ENCODE measurements around the gene PAPLN. TPM values are rescaled to one million over a fixed set of nuclear protein-coding genes. Genes with fewer than 3 reads are reported as not detected.

The PAPLN gene
- polyA plus RNA-seq, 3 donors: 0.58 to 2.8 (median 0.73) TPM

- WGBS (ENCODE audit: insufficient coverage): 63% methylated on average over 2 of the region's 6 CpGs
- Histone ChIP-seq H3K9ac (ENCODE audit: insufficient read depth, low read length, poor library complexity, severe bottlenecking) (no peak overlapping the region), H4K20me1 (ENCODE audit: insufficient read depth, low read length) (peaks cover 5% of the 10 kb centered on the region), H3K4me2 (replicated peaks; ENCODE audit: extremely low read depth, low read length, poor library complexity, severe bottlenecking) (no peak overlapping the region), H3K9me3 (replicated peaks in 1 of 2; ENCODE audit: control insufficient read depth in 1 of 2, insufficient read depth in 1 of 2, low read length in 2 of 2) (peaks cover 0 to 8% of the 10 kb centered on the region in 2 donors), H3K79me2 (ENCODE audit: insufficient read depth, low read length) (no peaks in the 10 kb centered on the region), H3K27me3 (ENCODE audit: control insufficient read depth in 2 of 2, insufficient read depth in 2 of 2, low read length in 2 of 2) (peaks cover 49 to 76% of the 10 kb centered on the region in 2 donors), H3K36me3 (replicated peaks in 1 of 2; ENCODE audit: control insufficient read depth in 1 of 2, insufficient read depth in 2 of 2, low read length in 2 of 2) (no peaks in the 10 kb centered on the region), H3K27ac (ENCODE audit: low read depth in 1 of 2, low read length in 2 of 2) (no peak overlapping the region), H3K4me1 (ENCODE audit: control insufficient read depth in 1 of 2, insufficient read depth in 2 of 2, low read length in 2 of 2) (peaks cover 29 to 47% of the 10 kb centered on the region in 2 donors), H2AFZ (ENCODE audit: insufficient read depth, low read depth, low read length, poor library complexity, severe bottlenecking) (no peak overlapping the region), H3K4me3 (replicated peaks in 1 of 3; ENCODE audit: low read depth in 2 of 3, low read length in 3 of 3) (no peak overlapping the region)
- intact Hi-C loops (cut with micrococcal nuclease): no loop called here
- Mint-ChIP-seq H3K36me3 (peaks cover 11 to 12% of the 10 kb centered on the region in 2 donors), H3K27me3 (ENCODE audit: low read depth in 3 of 3) (peaks cover 68 to 88% (median 69%) of the 10 kb centered on the region in 3 donors), H3K9me3 (peaks cover 0 to 17% (median 7%) of the 10 kb centered on the region in 7 donors), H3K4me3 (peak overlapping the region in 1 of 2 donors; percentile 90), H3K4me1 (peaks cover 36% of the 10 kb centered on the region), H3K27ac (peak overlapping the region in 1 of 7 donors; percentile 68)
- TF ChIP-seq CTCF (IDR thresholded peaks at IDR 0.05): no peak
- no peak for DNase-seq
Measured at GRCh38 chr14:73235531-73236155, 1.7 kb upstream of the PAPLN start.

GRCh38 chr14:73236157-73236556 is 1.1 kb upstream of the PAPLN start:
- 28% methylated on average over 9 of the region's 11 CpGs for WGBS (ENCODE audit: insufficient coverage)
- Mint-ChIP-seq H3K4me3 (peak overlapping the region in 1 of 2 donors; percentile 90), H3K9me3 (peaks cover 0 to 17% (median 7%) of the 10 kb centered on the region in 7 donors), H3K27me3 (ENCODE audit: low read depth in 3 of 3) (peaks cover 68 to 87% (median 69%) of the 10 kb centered on the region in 3 donors), H3K36me3 (peaks cover 11 to 12% of the 10 kb centered on the region in 2 donors), H3K4me1 (peaks cover 41% of the 10 kb centered on the region), H3K27ac (peak overlapping the region in 3 of 7 donors; percentile 46 to 71 (median 68))
- Histone ChIP-seq H4K20me1 (ENCODE audit: insufficient read depth, low read length) (peaks cover 5% of the 10 kb centered on the region), H3K9ac (ENCODE audit: insufficient read depth, low read length, poor library complexity, severe bottlenecking) (no peak overlapping the region), H3K4me2 (replicated peaks; ENCODE audit: extremely low read depth, low read length, poor library complexity, severe bottlenecking) (no peak overlapping the region), H3K27ac (ENCODE audit: low read depth in 1 of 2, low read length in 2 of 2) (no peak overlapping the region), H3K36me3 (replicated peaks in 1 of 2; ENCODE audit: control insufficient read depth in 1 of 2, insufficient read depth in 2 of 2, low read length in 2 of 2) (no peaks in the 10 kb centered on the region), H3K9me3 (replicated peaks in 1 of 2; ENCODE audit: control insufficient read depth in 1 of 2, insufficient read depth in 1 of 2, low read length in 2 of 2) (peaks cover 0 to 8% of the 10 kb centered on the region in 2 donors), H2AFZ (ENCODE audit: insufficient read depth, low read depth, low read length, poor library complexity, severe bottlenecking) (no peak overlapping the region), H3K27me3 (ENCODE audit: control insufficient read depth in 2 of 2, insufficient read depth in 2 of 2, low read length in 2 of 2) (peaks cover 49 to 76% of the 10 kb centered on the region in 2 donors), H3K4me1 (ENCODE audit: control insufficient read depth in 1 of 2, insufficient read depth in 2 of 2, low read length in 2 of 2) (peaks cover 34 to 52% of the 10 kb centered on the region in 2 donors), H3K4me3 (replicated peaks in 1 of 3; ENCODE audit: low read depth in 2 of 3, low read length in 3 of 3) (no peak overlapping the region), H3K79me2 (ENCODE audit: insufficient read depth, low read length) (no peaks in the 10 kb centered on the region)
- intact Hi-C loops (cut with micrococcal nuclease): no loop called here
- DNase-seq: no peak
- no peak for TF ChIP-seq CTCF (IDR thresholded peaks at IDR 0.05)
